ENCODE measurements around the gene SEMA3D. TPM values are rescaled to one million over a fixed set of nuclear protein-coding genes. Genes with fewer than 3 reads are reported as not detected.

SEMA3D gene
- total RNA-seq: not detected in 2 replicates

DNA sequence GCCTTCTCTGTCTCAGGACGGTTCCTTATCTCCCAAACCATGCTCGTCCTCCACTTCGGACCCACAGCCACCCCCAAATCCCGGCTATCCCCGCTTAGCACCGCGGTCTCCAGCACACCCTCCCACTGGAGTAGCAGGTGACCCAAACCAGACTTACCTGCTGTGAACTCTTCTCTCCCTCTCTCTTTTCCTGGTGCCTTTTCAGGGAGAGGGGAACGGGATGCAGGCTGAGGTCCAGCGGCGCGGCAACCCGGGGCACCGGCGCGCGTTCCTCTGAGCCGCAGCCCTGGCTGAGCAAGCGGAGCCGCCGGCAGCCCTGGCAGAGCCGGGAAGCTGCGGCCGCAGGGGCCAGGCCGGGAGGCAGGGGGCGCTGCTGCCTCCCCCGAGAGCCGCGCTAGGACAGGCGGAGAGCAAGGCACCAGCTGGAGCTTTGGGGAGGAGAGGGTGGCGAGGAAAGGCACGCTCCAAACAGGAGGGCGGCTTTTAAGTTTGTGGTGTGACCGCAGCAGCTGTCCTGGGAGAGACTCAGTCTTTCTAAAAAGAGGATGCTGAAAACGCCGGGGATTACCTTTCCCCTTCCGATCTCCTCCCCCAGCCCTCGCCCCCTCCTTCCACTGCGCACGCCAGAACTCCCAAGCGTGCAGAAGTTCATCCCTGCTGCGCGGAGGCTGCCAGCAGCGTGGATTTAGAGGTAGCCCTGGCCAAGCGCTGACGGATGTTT lies at the start of gene SEMA3D:
Gene SEMA3D (minus strand): TSS at position 536 of the 721 bp plus-strand sequence. CDS start 65,165 bp downstream, outside the sequence.

Data from placental epithelial cell (primary cell).